HTERT RPE-1 (cell line): ENCODE measurements around the gene MED13L.

Source experiments
- in situ Hi-C: fragments of 300-500 bp; cut with MboI; formaldehyde crosslinking; loops from 4 replicates; pipeline ENCODE4 v1.14.3; 2020; ENCODE audit warnings: low sequenced_read_pairs

The MED13L gene

DNA sequence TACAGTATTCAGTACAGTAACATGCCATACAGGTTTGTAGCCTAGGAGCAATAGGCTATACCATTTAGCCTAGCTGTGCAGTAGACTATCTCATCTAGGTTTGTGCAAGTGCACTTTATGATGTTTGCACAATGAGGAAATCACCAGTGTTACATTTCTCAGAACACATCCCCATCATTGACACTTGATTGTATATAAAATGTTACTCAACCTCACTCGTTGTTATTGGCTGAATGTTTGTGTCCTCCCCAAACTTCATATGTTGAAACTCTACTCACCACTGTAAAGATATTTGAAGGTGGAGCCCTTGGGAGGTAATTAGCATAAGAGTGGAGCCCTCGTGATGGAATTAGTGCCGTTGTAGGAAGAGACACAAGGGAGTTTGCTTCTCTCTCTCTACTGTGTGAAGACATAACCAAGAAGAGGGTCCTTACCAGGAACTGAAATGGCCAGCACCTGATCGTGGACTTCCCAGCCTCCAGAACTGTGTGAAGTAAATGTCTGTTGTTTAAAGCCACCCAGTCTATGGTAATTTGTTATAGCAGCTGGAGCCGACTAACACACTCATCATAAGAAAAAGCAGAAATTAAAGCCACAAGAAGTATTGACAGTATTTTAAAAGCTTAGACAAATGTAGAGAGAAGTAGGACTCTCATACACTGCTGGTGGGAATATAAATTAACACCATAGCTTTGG is 3.2 kb upstream of the MED13L start:
- in situ Hi-C loops: no loop called here

DNA sequence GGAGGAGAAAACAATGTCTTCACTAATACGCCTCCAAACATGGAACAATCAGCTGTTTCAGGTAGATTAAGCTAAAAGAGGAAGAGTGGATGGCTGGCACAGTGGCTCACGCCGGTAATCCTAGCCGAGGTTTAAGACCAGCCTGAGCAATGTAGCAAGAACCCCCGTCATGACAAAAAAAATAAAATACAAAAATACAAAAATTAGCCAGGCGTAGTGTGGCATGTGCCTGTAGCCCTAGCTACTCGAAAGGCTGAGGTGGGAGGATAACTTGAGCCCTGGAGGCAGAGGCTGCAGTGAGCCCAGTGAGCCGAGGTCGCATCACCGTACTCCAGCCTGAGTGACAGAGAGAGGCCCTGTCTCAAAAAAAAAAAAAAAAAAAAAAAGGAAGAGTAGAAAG is 1.2 kb upstream of the MED13L start:
- in situ Hi-C loops: no loop called here

DNA sequence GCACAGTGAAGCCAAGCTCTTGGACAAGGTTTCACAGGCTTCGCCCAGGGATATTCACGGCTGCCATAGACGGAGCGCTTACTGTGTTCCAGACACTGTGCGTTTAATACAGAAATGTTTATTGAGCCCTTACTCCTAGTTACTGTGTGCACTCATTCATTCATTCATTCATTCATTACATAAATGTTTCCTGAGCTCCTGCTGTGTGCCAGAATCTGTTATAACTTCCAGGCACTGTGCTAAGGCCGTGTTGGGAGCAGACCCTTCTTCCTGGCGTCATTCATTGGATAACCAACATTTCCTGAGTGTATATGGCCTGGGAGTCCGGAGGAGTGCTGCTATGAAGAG is 760 bp upstream of the MED13L start:
- in situ Hi-C loops: no loop called here

DNA sequence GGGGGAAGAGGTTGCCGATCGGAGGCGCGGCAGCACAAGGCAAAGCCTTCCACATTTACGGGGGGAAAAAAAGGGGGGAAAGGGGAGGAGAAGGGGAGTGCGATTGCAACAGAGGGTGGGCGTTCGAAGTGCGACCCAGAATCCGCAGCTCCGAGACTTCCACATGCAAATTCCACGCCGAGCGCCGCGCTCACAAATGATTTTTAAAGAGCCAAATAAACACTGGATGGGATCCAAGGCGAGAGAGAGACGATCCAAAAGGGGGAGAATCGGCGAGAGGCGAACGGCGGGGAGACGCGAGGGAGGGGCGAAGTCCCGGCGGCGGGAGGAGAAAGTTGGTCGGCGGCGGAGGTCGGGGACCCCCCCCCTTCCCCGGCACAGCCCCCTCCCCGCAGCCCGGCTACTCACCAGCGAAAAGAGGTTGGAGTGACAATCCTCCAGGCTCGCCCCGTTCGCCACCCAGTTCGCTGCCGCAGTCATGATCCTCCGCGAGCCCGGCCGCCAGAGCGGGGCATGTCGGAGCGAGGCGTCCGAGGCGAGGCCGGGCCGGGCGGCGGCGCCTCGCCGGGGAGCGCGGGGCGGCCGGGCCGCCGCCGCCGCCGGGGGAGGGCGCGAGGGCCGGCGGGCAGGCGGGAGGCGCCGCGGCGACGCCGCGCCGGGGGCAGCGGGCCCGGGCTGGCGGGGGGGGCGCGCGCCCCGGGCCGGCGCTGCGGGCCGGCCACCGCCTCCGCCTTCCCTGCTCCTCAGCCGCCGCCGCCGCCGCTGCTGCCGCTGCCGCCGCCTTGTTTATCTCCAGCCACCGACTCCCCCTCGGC is 634 bp downstream of the MED13L start:
- in situ Hi-C loops: no loop called here

DNA sequence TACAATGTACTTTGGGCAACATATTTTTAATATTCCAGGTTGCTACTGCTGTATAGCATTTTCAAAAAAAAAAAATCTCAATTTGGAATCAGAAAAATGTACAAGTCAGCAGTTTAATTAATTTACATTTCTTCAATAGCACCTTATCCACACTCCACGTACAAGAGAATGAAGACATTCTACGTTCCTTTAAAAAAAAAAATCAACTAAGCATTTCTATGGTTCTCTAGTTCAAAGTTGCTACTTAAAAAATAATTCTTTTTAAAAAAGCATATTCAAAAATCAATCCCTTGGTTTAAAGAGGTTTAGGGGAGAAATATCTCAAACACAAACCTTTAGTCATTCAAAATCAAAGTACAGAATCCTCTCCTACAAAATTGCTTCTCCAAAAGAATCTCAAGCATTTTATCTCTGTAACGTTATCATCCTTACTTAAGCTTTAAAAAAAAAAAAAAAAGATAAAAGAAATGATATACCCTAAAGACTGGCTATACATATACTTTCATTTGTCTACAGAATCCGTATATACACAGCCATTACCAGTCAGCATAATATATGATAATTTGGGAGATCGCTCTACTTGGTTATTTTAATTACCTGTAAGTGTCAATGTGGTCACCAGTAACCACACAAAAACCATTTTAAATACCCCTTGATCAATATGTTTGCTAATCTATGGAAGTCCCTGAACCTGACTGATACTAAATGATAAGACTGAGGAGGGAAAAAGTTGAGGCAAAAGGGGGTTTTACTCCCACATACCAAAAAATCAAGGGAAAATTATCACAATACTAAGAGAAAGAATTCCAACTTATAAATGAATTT is 2.7 kb downstream of the MED13L start:
- in situ Hi-C loops: no loop called here

DNA sequence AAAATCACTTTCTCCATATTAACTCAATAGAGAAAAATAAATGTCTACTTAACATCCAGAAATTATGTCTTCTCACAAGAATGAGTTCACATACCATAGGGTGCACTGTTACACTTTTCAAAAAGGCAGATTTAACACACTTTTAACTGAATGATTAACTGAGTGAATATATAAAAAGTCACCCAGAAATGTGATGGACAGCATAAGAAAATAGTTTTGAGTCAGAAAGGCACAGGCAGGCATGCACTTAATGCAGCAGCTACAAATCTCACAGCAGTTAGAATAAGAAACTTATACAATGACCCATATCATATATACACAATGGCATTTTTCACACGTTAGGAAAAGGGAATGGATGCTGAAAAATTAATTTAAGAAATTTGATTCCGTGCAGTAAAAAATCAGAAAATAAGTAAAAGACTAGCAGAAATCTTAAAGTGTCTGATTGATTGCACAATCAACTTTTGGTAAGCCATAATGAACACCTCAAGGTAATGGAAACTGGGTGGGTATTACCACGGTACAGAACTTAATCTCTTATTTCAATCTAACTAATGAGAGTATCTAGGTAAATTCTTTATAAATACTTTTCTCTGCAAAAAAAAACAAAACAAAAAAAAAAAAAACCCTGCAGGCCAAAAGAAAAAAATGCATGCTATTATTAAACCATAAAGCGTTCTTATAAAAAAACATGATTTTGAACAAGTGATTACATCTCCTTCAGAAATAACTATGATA is 3.5 kb downstream of the MED13L start:
- in situ Hi-C loops: no loop called here

DNA sequence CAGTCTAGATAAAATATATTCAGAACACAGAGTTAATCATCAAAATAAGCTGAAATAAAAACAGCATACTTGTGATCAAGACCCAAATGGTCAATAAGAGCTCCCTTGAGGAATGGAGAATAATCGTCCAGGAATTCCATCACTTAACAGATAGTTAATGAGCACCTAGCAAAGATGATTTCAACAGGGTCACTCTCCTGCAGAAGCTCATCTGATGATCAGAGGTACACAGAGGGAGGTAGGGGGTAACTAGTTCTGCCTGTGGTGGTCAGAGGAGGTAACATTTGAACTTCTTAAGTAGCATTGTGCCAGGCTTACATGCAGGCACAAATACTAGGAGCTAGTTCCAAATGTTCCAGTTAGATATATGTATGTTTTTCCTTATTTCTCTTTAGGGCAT is 9.5 kb downstream of the MED13L start:
- in situ Hi-C loops: no loop called here

DNA sequence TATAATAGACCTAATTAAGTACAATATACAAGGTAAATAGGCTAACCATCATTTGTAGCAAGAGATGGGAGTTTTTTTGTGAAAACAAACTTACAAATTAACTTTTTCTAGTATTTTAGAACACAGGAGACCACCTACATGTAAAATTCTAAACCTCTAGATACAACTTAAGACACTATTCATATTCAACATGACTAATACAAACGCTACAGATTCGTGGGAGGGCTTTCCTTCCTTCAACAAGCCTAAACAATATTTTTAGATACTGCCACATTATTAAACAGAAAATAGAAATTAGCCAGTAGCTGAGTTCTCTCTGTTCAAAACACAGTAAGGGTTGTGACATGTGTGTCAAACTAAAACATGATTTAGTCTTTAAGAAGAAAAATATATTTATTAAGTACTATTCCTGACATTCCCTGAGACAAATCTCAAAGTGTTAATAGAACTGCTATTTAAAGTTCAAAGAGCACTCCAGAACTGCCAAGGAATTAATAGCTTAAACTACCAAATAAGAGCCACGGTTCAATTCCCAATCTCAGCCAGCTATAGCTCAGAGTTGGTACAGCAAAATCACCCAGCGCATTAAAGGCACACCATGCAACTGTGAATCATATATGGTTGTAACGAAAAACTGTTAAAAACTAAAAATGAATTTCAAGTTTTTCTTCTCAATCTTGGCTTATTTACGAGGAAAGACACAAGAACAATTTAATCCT is 10.7 kb downstream of the MED13L start:
- in situ Hi-C loops: no loop called here

DNA sequence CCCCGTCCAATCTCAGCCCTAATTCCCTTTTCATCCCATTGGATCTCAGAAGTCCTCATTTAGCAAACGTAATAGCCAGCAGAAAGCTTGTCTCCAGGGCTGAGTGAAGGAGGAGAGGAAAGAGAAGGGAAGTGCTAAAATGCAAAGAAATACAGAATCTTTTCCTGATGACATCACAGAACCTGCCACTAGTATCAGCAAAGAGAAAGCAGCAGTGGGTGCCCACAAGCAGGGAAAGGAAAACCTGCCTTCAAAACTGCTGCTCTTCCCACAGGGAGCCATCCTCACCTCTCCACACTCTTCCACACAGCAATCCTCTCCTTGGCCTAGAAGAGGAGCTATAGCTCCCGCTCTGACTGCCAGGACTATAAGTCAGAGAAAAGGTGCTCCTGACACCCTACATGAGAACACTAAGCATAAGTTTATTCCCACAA is 11.3 kb downstream of the MED13L start:
- in situ Hi-C loops: no loop called here

DNA sequence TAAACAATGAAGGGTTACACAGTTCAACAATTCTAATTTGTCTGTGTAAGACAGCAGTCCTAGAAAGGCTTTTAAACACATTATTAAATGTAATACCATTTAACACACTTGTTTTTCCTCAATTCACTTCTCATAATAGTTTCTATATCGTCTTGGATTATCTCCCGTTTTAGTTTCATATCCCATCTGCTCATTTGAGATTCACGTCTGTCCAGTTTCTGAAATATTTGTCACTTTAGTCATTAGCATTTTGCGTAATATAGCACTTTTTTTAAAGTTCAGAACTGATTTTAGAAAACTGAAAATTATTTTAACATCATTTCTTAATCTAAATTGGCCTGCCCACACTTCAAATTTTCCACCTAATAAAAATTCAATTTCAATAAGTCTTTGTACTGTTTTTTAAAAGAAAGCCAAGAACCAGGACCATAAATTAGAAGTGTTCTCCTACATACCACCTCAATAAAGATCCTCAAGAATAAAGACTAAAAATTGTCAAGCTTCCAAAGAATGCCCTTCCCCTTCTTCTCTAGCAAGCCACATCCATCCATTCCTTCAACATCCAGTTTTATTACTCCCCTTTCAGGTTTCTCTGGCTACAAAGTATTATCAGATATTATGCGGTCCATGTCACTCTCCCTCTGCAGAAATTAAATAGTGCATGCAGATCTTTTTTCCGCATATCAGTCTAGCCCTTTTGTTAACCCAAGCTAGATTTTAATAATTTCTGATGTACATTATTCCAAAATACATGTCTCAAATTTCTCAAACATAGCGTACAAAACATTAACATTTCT is 11.9 kb downstream of the MED13L start:
- in situ Hi-C loops: no loop called here

DNA sequence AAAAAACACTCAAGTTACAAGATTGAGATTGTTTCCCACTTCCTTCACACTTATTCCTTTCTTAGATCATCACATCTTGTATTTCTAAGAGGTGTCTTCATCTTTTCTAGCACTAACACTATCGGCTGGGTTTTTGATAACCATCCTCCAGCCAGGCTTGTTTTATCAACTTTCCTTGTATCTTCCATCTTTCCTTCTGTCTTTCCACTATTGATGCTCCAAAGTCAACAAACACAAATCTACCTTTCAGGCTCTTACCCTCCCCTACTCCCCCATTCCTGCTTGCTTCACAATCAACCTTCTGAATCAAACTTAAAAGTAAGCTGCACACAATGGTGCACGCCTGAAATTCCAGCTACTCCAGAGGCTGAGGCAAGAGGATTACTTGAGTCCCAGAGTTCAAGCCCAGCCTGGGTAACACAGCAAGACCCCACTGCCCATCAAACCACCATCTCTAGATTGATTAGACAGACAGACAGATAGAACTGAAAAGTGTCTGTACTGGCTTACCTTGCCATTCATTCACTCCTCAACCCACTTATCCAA is 12.9 kb downstream of the MED13L start:
- in situ Hi-C loops: no loop called here

DNA sequence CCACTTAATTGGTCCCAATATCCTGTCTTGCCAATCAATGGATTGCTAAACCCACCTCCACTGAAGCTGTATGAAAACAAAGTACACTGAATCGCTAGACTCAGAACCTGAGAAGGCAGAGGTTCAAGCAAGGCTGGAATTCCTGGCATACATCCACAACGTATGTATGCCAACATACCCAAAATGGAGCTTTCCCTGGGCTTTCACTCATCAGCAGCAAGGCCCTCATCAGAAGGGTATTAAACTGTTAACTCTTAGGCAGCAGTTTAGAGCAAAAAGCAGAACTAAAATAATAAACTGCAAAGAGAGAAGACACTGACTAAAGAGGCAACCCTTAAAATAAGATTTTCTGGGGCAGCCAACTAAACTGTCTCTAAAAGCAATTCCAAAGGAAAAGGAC is 13.6 kb downstream of the MED13L start:
- in situ Hi-C loops: no loop called here

DNA sequence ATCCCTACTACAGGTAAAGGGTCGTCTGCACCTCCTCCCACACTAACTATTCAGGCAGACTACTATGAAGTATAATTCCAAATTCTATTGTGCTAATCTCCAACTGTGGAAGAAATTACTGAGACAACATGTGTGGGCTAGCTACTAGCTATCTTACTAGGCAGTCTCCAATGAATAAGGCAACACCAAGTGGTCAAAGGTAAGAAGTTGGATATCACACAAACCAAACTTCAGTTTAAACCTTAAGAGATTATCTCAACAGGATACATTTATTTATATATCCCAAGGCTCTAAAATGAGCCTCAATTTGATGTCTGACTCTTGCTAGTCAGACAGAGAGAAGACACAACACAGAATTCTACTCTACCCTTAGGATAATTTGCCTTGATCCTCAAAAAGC is 14.1 kb downstream of the MED13L start:
- in situ Hi-C loops: no loop called here

DNA sequence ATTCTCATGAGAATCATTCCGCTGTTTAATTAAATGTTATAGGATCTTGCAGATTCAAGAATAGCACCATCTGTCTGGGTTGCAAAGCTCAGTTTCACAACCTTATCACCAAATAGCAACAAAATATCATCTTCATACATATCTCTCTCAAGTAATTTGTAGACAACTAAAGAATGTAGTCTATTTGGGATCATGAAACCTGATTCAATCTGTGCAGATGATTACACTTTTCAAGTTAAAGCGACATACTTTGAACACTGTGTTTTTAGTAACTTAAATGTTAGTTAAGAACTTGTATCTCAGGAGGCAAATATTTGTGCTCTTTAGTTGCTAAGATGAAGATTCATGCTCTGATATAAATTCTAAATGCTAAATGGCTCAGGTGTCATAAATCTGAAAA is 14.8 kb downstream of the MED13L start:
- in situ Hi-C loops: no loop called here

DNA sequence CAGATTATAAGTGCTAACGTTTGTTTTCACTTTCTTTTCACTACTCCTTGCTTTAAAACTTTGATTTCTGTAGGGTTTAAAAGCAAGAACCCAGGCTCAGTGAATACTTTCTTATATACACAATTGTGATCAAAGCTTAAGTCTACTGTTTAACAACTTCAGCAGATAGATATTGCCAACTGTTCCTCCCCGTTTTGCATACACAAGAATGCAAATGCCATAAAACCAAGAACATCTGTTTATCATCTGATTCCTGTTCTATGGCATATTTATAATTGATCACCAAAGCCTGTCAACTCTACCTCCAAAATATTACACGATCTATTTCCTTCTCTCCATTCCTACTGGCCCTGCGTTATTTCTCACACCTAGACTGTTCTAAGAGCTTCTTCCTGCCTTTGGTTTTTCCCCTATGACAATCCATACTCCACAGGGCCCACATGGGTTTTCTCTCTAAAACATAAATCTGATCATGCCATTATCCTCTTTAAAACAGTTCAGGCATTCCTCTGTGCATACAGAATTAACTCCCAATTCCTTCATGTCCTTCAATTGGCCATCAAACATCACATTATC is 15.9 kb downstream of the MED13L start:
- in situ Hi-C loops: no loop called here

DNA sequence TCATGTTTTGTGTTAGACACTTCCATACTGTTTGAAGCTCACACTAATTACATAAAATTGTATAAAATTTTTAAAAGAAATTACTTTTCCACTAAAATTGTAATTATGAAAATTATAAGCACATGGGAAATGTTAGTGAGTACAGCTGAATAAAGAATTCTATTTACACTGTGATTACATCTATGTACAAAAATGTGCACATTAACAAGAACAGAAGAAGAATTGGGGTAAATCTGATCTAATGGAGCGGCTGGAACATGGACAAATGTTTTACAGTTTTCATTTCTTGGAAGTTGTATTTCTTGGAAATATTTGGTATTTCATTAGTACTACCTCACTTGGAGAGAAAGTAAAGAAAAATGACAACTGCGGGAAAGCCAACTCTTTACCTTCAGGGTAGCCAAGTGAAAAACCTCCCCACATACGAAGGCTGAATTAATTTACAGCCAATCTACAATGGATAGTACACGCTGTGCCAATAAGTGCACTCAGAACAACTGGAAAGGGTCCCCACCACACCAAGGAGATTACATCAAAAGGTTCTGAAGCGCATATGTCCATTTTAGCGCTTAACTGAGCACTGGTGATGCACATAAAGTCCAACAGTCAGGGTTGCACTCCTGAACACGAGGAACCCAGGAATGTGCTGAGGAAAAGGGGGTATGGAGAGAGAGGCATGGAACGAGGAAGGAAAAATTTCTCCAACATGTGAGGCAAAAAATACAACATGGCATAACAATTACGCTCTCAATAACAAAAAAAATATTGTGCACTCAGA is 17.5 kb downstream of the MED13L start:
- in situ Hi-C loops: no loop called here

DNA sequence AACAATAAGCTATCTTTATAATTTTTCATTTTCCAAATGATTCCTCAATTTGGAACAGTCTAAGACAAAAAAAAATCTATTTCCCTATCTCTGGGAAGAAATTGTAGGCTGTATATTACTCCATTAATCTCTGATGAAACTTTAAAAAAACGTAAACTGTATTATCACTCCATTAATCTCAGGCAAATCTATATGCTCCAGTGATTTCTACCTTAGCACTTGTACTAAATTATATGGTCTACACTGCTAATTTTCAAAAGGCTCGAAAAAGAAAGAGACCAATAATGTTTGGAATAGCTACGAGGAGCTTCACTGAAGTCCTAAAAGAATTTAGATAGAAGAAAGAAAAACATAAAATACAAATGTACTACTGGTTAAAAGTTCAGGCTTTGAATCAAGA is 19.7 kb downstream of the MED13L start:
- in situ Hi-C loops: no loop called here

DNA sequence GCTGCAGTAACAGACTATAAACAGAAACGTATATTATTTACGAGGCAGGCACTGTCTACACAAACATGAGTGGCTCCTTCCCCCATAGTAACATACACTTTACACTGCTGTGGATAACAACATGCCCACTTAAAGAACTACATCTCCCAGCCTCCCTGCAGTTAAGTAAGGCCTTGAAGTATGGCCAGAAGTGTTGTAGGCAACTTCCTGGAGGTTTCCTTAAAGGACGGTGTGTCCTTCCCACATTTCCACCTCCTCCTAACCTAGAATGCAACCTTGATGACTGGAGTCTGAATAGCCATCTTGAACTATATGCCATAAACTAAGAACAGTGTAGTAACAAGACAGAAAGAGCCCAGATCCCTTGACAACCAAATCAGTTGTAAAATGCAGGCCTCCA is 20.3 kb downstream of the MED13L start:
- in situ Hi-C loops: no loop called here
